Breast epithelium (tissue), 4 donors: ENCODE measurements around the gene P2RY2. TPM values are rescaled to one million over a fixed set of nuclear protein-coding genes. Genes with fewer than 3 reads are reported as not detected.
"Not testable (repeated sequence)": the region's sequence is repeated elsewhere in the genome, so short reads cannot be mapped to it uniquely, and the experiment has no call there.

Experiments used
- DNase-seq, 2 donors: peaks; one replicate each; pipeline ENCODE4 v3.0.0-alpha.2; 2019; ENCODE audit warnings: low spot score in 2 of 2
- H3K27ac ChIP-seq, 2 donors: fragments of 200-600 bp; sonication (generic) in 1 of 2; one replicate each; pipeline ENCODE4 v1.5.1; 2016 to 2019; ENCODE audit warnings: mild to moderate bottlenecking in 1 of 2
- H3K27me3 ChIP-seq, 2 donors: fragments of 200-600 bp; sonication (generic) in 1 of 2; one replicate each; pipeline versions ENCODE4 v1.5.1 to v1.6.0; 2017 to 2019; ENCODE audit warnings: control low read depth in 1 of 2, mild to moderate bottlenecking in 1 of 2
- H3K36me3 ChIP-seq: fragments of 200-600 bp; one replicate; pipeline ENCODE4 v1.5.1; 2019
- H3K4me1 ChIP-seq, 2 donors: fragments of 200-600 bp; sonication (generic); one replicate each; pipeline ENCODE4 v1.5.1; 2016 to 2019; ENCODE audit warnings: control low read depth in 1 of 2
- H3K4me3 ChIP-seq, 3 donors: fragments of 200-600 bp; sonication (generic); 1 replicate in 2 of 3; 2 replicates in 1 of 3; pipeline ENCODE4 v1.5.1; 2016 to 2019; ENCODE audit warnings: mild to moderate bottlenecking in 3 of 3, moderate library complexity in 2 of 3
- H3K9me3 ChIP-seq, 2 donors: fragments of 200-600 bp; sonication (generic) in 1 of 2; one replicate each; pipeline ENCODE4 v1.5.1; 2016 to 2019; ENCODE audit warnings: control low read depth in 1 of 2
- CTCF ChIP-seq, 3 donors: fragments of 450-650 bp; IDR thresholded peaks; one replicate each; pipeline ENCODE4 v1.5.1; 2016 to 2017; ENCODE audit warnings: antibody characterized with exemption in 3 of 3, mild to moderate bottlenecking in 3 of 3, moderate library complexity in 3 of 3
- POLR2A ChIP-seq: fragments of 450-650 bp; IDR thresholded peaks from one replicate; pipeline ENCODE4 v1.6.1; 2016; ENCODE audit warnings: antibody characterized with exemption, mild to moderate bottlenecking, moderate library complexity
- POLR2AphosphoS5 ChIP-seq, 3 donors: sonication (generic); formaldehyde crosslinking; IDR thresholded peaks; one replicate each; pipeline ENCODE4 v1.6.1; 2017; ENCODE audit warnings: antibody characterized with exemption in 3 of 3
- intact Hi-C: fragments of 100-400 bp; cut with DNase I; formaldehyde crosslinking; loops from one replicate; pipeline ENCODE4 v1.15.1; 2023; ENCODE audit warnings: low total_unique reads
- total RNA-seq, 3 donors: library from RNA; depleted of rRNA; stranded (reverse); fragments of >200 nt; gene quantifications; one replicate each; pipeline ENCODE4 v1.1.0, GENCODE V29; 2016

Gene P2RY2
- total RNA-seq, 3 donors from 2014 or later = 0.32 to 7.6 (median 5.2) TPM

- peak in 1 of 2 donors; percentile 53 for DNase-seq
- Histone ChIP-seq H3K27ac (peak overlapping the region; percentile 68 to 80), H3K4me1 (peaks cover 0 to 19% of the 10 kb centered on the region in 2 donors)
Observed at GRCh38 chr11:73195191-73196007, 22.7 kb upstream of the P2RY2 start.

GRCh38 chr11:73196576-73196975, 21.5 kb upstream of the P2RY2 start:
- intact Hi-C loops = no loop called here
- no peaks in the 10 kb centered on the region for H3K9me3 ChIP-seq
- H3K4me1 ChIP-seq = peaks cover 0 to 22% of the 10 kb centered on the region in 2 donors
- no peak overlapping the region for H3K27ac ChIP-seq
- peak in 1 of 2 donors; percentile 6 for DNase-seq
- H3K27me3 ChIP-seq = no peaks in the 10 kb centered on the region
- no peak overlapping the region for H3K4me3 ChIP-seq
- H3K36me3 ChIP-seq = no peaks in the 10 kb centered on the region
- TF ChIP-seq CTCF (IDR thresholded peaks at IDR 0.05) (no peak), POLR2AphosphoS5 (IDR thresholded peaks at IDR 0.05) (no peak), POLR2A (no peak)

More at GRCh38 chr11:73195191-73196007, 22.7 kb upstream of the P2RY2 start:
- intact Hi-C loops = no loop called here
- H3K4me3 ChIP-seq = no peak overlapping the region
- no peaks in the 10 kb centered on the region for H3K36me3 ChIP-seq
- no peaks in the 10 kb centered on the region for H3K27me3 ChIP-seq
- no peaks in the 10 kb centered on the region for H3K9me3 ChIP-seq
- TF ChIP-seq POLR2A (no peak), CTCF (IDR thresholded peaks at IDR 0.05) (no peak), POLR2AphosphoS5 (IDR thresholded peaks at IDR 0.05) (no peak)

GRCh38 chr11:73197348-73197747, 20.7 kb upstream of the P2RY2 start:
- no peaks in the 10 kb centered on the region for H3K27me3 ChIP-seq
- H3K36me3 ChIP-seq = no peaks in the 10 kb centered on the region
- no peak for TF ChIP-seq CTCF (IDR thresholded peaks at IDR 0.05)
- TF ChIP-seq POLR2A = no peak
- no peak for TF ChIP-seq POLR2AphosphoS5 (IDR thresholded peaks at IDR 0.05)
- H3K27ac ChIP-seq = peak overlapping the region in 1 of 2 donors; percentile 33
- DNase-seq = peak in 1 of 2 donors; percentile 71
- H3K4me1 ChIP-seq = peaks cover 0 to 28% of the 10 kb centered on the region in 2 donors
- no peak overlapping the region for H3K4me3 ChIP-seq
- intact Hi-C loops = no loop called here
- no peaks in the 10 kb centered on the region for H3K9me3 ChIP-seq

- H3K27me3 ChIP-seq, H3K9me3 ChIP-seq, H3K36me3 ChIP-seq, H3K4me3 ChIP-seq, intact Hi-C loops, H3K27ac ChIP-seq: not testable (repeated sequence)
- peak in 1 of 2 donors; percentile 0 for DNase-seq
- H3K4me1 ChIP-seq = peaks cover 0 to 28% of the 10 kb centered on the region in 2 donors
Observed at GRCh38 chr11:73197787-73198186, 20.3 kb upstream of the P2RY2 start.

GRCh38 chr11:73198677-73199076, 19.4 kb upstream of the P2RY2 start:
- Histone ChIP-seq H3K9me3 (no peaks in the 10 kb centered on the region), H3K36me3 (no peaks in the 10 kb centered on the region), H3K4me3 (no peak overlapping the region), H3K27me3 (no peaks in the 10 kb centered on the region), H3K4me1 (peaks cover 0 to 28% of the 10 kb centered on the region in 2 donors), H3K27ac (no peak overlapping the region)
- no peak for TF ChIP-seq CTCF (IDR thresholded peaks at IDR 0.05)
- no peak for TF ChIP-seq POLR2AphosphoS5 (IDR thresholded peaks at IDR 0.05)
- TF ChIP-seq POLR2A = no peak
- no peak for DNase-seq
- intact Hi-C loops = no loop called here
